ENCODE results near the gene GSTK1. TPM values are rescaled to one million over a fixed set of nuclear protein-coding genes. Genes with fewer than 3 reads are reported as not detected.

GSTK1 gene
- total and polyA plus RNA-seq, 10 of the 15 experiments (the other 5 are each of a cell fraction or from before 2014, with no cell fraction given): 76.2 to 166 (median 127) TPM

- TF ChIP-seq EP300 (IDR thresholded peaks at IDR 0.05; ENCODE audit: borderline replicate concordance in 1 of 2, control insufficient read depth in 1 of 2, low read depth in 2 of 2, low read length in 2 of 2) (no peak), RBBP5 (conservative IDR thresholded peaks at IDR 0.05) (no peak), CBFB (IDR thresholded peaks at IDR 0.05; ENCODE audit: low read depth) (no peak), MXI1 (IDR thresholded peaks at IDR 0.05; ENCODE audit: low read depth, low read length) (no peak), MAX (IDR thresholded peaks at IDR 0.05; ENCODE audit: low read depth, low read length) (no peak), ZBTB40 (IDR thresholded peaks at IDR 0.05; ENCODE audit: borderline replicate concordance) (no peak), SMARCA5 (IDR thresholded peaks at IDR 0.05) (no peak), KAT2A (conservative IDR thresholded peaks at IDR 0.05; ENCODE audit: control insufficient read depth, low read depth, low read length) (no peak)
Measured at GRCh38 chr7:143257501-143257900, 5.7 kb upstream of the GSTK1 start (continued).

- H3K4me1 ChIP-seq (ENCODE audit: control insufficient read depth, insufficient read depth, low read length): peaks cover 10% of the 10 kb centered on the region; the same call in 1 of the 2 replicates
- intact Hi-C loops (cut with micrococcal nuclease; ENCODE audit: unreplicated experiment) (no loop called here), in situ Hi-C loops (cut with MboI) (no loop called here)
- DNase-seq (ENCODE audit: low read depth, low spot score): peak; percentile 20
- no peak for ATAC-seq
- H4K20me1 ChIP-seq (ENCODE audit: control insufficient read depth, insufficient read depth): no peaks in the 10 kb centered on the region
- no peak overlapping the region for H3K4me3 ChIP-seq
- no peak overlapping the region for H3K27ac ChIP-seq (ENCODE audit: control insufficient read depth, insufficient read depth)
- H3K9me3 ChIP-seq (replicated peaks; ENCODE audit: control insufficient read depth, insufficient read depth, low read length): no peaks in the 10 kb centered on the region
- H3K4me2 ChIP-seq (ENCODE audit: control insufficient read depth, insufficient read depth): peak overlapping the region; percentile 36
- ChIA-PET CTCF (interaction anchor here (0.7 to 1.6 kb wide), 5 partner anchors 18 to 157 kb away, joined by 3 to 7 read pairs (median 3); no protein-coding TSS in a partner anchor), RAD21 (ENCODE audit: unreplicated experiment) (interaction anchor here (1.2 kb wide), 1 partner anchor 18 kb away, joined by 4 read pairs; no protein-coding TSS in a partner anchor), POLR2A (interaction anchor here (1.1 kb wide), 1 partner anchor 36 kb away, joined by 3 read pairs; no protein-coding TSS in a partner anchor), SMC1A (ENCODE audit: uncharacterized antibody, unreplicated experiment) (interaction anchor here (0.6 to 1.9 kb wide), 7 partner anchors 9 to 828 kb away, joined by 3 to 10 read pairs (median 6); no protein-coding TSS in a partner anchor)
- WGBS (ENCODE audit: insufficient coverage, insufficient replicate concordance, low lambda C conversion rate, missing lambda C conversion rate): 0% methylated on average over 2 of the region's 2 CpGs
- peak overlapping the region; percentile 77 for H2AFZ ChIP-seq (ENCODE audit: control insufficient read depth, low read depth, low read length)
- no peaks in the 10 kb centered on the region for H3K27me3 ChIP-seq (replicated peaks in 1 of 2; ENCODE audit: control insufficient read depth in 2 of 2, insufficient read depth in 2 of 2, low read length in 1 of 2)
- peaks cover 7% of the 10 kb centered on the region for H3K79me2 ChIP-seq (ENCODE audit: control insufficient read depth, insufficient read depth, low read length)
- FAIRE-seq: peak; percentile 83
- no peaks in the 10 kb centered on the region for H3K36me3 ChIP-seq (ENCODE audit: control insufficient read depth in 2 of 2, insufficient read depth in 2 of 2, low read length in 1 of 2)
- no TSS peak for BruUV-seq (replicated peaks)
- H3K9ac ChIP-seq (ENCODE audit: control insufficient read depth, insufficient read depth, low read length): no peak overlapping the region
- TF ChIP-seq LARP7 (IDR thresholded peaks at IDR 0.05) (no peak), STAT3 (IDR thresholded peaks at IDR 0.05; ENCODE audit: low read depth, low read length) (no peak), SMC3 (IDR thresholded peaks at IDR 0.05; ENCODE audit: borderline replicate concordance, low read length) (no peak), TBL1XR1 (IDR thresholded peaks at IDR 0.05; ENCODE audit: low read depth, low read length) (no peak), ZNF207 (IDR thresholded peaks at IDR 0.05; ENCODE audit: borderline replicate concordance) (no peak), TCF7 (IDR thresholded peaks at IDR 0.05; ENCODE audit: borderline replicate concordance) (no peak), ELK1 (IDR thresholded peaks at IDR 0.05; ENCODE audit: low read depth, low read length) (no peak), EP300 (IDR thresholded peaks at IDR 0.05; ENCODE audit: borderline replicate concordance in 1 of 2, control insufficient read depth in 1 of 2, low read depth in 2 of 2, low read length in 2 of 2) (no peak), WRNIP1 (IDR thresholded peaks at IDR 0.05; ENCODE audit: borderline replicate concordance, low read depth, low read length) (no peak), SMARCA5 (IDR thresholded peaks at IDR 0.05) (no peak), ZNF24 (IDR thresholded peaks at IDR 0.05) (no peak)
Measured at GRCh38 chr7:143258831-143259230, 4.4 kb upstream of the GSTK1 start.
